ENCODE measurements around the gene FCN2.

GRCh38 chr9:134933076-134933659 is 52.6 kb downstream of the FCN2 start:
- TF ChIP-seq, protein P1, sequence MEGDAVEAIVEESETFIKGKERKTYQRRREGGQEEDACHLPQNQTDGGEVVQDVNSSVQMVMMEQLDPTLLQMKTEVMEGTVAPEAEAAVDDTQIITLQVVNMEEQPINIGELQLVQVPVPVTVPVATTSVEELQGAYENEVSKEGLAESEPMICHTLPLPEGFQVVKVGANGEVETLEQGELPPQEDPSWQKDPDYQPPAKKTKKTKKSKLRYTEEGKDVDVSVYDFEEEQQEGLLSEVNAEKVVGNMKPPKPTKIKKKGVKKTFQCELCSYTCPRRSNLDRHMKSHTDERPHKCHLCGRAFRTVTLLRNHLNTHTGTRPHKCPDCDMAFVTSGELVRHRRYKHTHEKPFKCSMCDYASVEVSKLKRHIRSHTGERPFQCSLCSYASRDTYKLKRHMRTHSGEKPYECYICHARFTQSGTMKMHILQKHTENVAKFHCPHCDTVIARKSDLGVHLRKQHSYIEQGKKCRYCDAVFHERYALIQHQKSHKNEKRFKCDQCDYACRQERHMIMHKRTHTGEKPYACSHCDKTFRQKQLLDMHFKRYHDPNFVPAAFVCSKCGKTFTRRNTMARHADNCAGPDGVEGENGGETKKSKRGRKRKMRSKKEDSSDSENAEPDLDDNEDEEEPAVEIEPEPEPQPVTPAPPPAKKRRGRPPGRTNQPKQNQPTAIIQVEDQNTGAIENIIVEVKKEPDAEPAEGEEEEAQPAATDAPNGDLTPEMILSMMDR (IDR thresholded peaks at IDR 0.05), result no peak
- TF ChIP-seq POLR2A (IDR thresholded peaks at IDR 0.05), result no peak
